Measurements from ENCODE around the gene SPATA13. TPM values are rescaled to one million over a fixed set of nuclear protein-coding genes. Genes with fewer than 3 reads are reported as not detected.
A peak's percentile ranks its signal among the peaks of the same experiment; 100 is the strongest.

Gene SPATA13
- total RNA-seq, 1 donor from 2014 or later, result 11.8 TPM

DNA sequence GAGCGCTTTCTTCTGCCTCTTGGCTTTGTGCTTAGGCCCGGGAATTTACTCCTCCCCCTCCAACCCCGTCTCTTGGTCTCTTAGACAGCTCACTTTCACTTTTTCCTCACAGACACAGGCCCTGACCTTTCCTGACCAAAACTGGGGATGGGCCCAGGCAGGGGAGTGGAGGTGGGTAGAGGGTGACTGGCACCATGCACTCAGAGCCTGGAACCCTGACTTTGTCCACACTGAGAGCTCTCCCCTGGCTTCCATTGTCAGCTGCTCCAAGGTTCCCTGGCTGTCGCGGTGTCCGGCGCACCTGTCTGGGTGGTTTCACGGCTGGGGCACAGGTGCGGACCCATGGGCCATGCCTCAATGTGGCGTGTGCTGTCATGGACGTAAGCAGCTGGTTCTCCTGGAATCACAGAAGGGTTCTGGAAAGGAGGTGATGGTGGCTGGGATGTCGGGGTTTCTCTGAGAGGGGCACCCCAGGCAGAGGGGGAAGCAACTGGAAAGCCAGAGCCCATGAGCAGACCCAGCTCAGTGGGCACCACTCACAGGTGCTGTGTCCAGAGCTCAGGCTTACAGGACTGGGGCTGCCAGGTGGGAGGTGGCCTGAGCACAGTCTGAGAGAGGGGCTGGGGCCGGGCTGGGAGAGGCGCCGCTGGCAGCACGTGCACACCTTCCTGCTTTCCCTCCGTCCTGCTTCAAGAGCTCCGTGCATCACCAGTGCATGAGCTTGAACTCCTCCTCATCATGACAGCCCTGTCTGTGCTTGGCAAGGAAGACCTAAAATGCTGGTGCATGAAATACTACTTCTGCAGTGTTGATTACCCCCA, 120.9 kb downstream of the SPATA13 start:
- no peak for ATAC-seq (ENCODE audit: low read depth)
- Mint-ChIP-seq H3K36me3 (ENCODE audit: low read depth) (peaks cover 17% of the 10 kb centered on the region), H3K27me3 (no peaks in the 10 kb centered on the region), H3K27ac (peak overlapping the region; percentile 75), H3K4me3 (no peak overlapping the region), H3K4me1 (peaks cover 20% of the 10 kb centered on the region), H3K9me3 (no peaks in the 10 kb centered on the region)
- no peak for DNase-seq
- TF ChIP-seq, protein P1, sequence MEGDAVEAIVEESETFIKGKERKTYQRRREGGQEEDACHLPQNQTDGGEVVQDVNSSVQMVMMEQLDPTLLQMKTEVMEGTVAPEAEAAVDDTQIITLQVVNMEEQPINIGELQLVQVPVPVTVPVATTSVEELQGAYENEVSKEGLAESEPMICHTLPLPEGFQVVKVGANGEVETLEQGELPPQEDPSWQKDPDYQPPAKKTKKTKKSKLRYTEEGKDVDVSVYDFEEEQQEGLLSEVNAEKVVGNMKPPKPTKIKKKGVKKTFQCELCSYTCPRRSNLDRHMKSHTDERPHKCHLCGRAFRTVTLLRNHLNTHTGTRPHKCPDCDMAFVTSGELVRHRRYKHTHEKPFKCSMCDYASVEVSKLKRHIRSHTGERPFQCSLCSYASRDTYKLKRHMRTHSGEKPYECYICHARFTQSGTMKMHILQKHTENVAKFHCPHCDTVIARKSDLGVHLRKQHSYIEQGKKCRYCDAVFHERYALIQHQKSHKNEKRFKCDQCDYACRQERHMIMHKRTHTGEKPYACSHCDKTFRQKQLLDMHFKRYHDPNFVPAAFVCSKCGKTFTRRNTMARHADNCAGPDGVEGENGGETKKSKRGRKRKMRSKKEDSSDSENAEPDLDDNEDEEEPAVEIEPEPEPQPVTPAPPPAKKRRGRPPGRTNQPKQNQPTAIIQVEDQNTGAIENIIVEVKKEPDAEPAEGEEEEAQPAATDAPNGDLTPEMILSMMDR (IDR thresholded peaks at IDR 0.05), result no peak
- intact Hi-C loops (cut with micrococcal nuclease), result no loop called here
- ChIA-PET POLR2A (interaction anchor here (0.7 to 1.1 kb wide), 2 partner anchors 14 to 16 kb away, joined by 3 read pairs; no protein-coding TSS in a partner anchor), CTCF (interaction anchor here (1.5 kb wide), 1 partner anchor 11 kb away, joined by 3 read pairs; no protein-coding TSS in a partner anchor)

DNA sequence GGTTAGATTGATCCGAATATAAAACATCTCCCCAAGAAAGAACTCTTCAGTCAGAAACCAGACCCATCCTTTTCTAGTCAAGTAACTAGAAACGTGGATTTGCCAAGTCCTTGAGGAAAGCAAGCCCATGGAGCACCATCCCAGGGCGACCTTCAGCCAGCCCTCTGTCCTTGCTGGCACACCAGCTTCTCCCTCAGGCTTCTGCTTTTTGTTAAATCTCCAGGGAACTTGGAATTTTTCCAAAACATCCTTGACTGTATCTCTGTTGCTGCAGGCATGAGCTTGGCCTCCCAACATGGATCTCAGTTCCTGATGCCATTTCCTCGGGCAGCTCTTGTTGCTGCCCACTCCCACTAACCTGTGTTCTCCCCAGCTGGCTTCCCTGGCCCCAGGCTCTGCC, 121.7 kb downstream of the SPATA13 start:
- TF ChIP-seq, protein P1 (IDR thresholded peaks at IDR 0.05), result no peak
- POLR2A ChIA-PET, result interaction anchor here (1.1 kb wide), 1 partner anchor 15 kb away, joined by 3 read pairs; no protein-coding TSS in a partner anchor
- peaks cover 24% of the 10 kb centered on the region for H3K36me3 Mint-ChIP-seq (ENCODE audit: low read depth)
- H3K27ac Mint-ChIP-seq, result no peak overlapping the region
- CTCF ChIA-PET, result no interaction called here
- ATAC-seq (ENCODE audit: low read depth), result no peak
- intact Hi-C loops (cut with micrococcal nuclease), result no loop called here
- H3K4me1 Mint-ChIP-seq, result peaks cover 13% of the 10 kb centered on the region
- no peak for DNase-seq
- H3K4me3 Mint-ChIP-seq, result no peak overlapping the region
- H3K9me3 Mint-ChIP-seq, result no peaks in the 10 kb centered on the region
- no peaks in the 10 kb centered on the region for H3K27me3 Mint-ChIP-seq

DNA sequence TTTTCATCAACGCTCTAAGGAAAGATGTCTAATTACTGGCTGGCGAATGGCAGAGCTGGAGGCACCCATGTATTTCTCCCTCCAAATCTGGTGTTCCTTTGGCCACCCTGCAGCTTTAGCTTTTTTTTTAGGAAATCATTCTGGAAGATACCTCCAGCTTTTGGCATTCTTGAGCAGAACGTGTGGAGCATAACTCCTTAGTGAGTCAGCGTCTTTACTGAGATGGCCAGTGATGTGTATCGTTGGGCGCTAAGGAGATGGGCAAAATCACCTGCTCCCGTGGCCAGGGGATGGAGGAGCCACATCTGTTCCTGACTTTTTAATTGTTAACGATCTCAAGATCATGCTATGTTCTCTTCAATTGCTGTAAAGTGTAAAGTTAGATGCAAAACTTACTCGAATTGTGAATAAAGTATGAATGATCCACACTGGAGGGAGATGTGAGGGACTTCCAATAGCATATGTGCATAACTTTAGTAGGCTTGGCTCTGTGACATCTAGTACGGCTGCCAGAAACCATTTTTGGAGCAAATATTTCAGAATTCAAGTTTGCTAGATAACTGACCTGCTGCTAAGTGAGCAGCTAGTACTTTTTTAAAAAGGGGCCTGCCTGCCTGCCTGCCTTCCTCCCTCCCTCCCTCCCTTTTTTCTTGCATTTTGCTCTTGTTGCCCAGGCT, 124.5 kb downstream of the SPATA13 start:
- intact Hi-C loops (cut with micrococcal nuclease), result no loop called here
- peaks cover 41% of the 10 kb centered on the region for H3K36me3 Mint-ChIP-seq (ENCODE audit: low read depth)
- no peaks in the 10 kb centered on the region for H3K27me3 Mint-ChIP-seq
- H3K9me3 Mint-ChIP-seq, result no peaks in the 10 kb centered on the region
- H3K27ac Mint-ChIP-seq, result no peak overlapping the region
- TF ChIP-seq, protein P1 (IDR thresholded peaks at IDR 0.05), result no peak
- H3K4me1 Mint-ChIP-seq, result peaks cover 13% of the 10 kb centered on the region
- DNase-seq (no peak), ATAC-seq (ENCODE audit: low read depth) (no peak)
- no peak overlapping the region for H3K4me3 Mint-ChIP-seq
- ChIA-PET CTCF (no interaction called here), POLR2A (interaction anchor here (0.7 kb wide), 1 partner anchor 56 kb away, joined by 6 read pairs; no protein-coding TSS in a partner anchor)

DNA sequence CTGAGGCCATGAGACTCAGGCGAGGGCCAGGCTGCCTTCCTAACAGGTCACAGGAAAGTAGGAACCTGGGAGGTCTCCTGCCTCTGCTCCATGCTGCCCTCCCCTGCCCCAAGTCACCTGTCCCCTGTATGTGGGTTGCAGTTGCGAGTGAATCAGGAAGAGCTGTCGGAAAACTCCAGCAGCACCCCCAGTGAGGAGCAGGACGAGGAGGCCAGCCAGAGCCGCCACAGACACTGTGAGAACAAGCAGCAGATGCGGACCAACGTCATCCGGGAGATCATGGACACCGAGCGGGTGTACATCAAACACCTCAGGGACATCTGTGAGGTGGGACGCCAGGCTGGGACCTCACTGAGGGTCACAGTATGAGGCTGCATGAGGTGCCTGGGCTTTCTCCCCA, 126.1 kb downstream of the SPATA13 start:
- H3K4me3 Mint-ChIP-seq, result no peak overlapping the region
- no peak overlapping the region for H3K27ac Mint-ChIP-seq
- intact Hi-C loops (cut with micrococcal nuclease), result no loop called here
- TF ChIP-seq, protein P1 (IDR thresholded peaks at IDR 0.05), result no peak
- POLR2A ChIA-PET, result no interaction called here
- DNase-seq (no peak), ATAC-seq (ENCODE audit: low read depth) (no peak)
- no peaks in the 10 kb centered on the region for H3K27me3 Mint-ChIP-seq
- peaks cover 3% of the 10 kb centered on the region for H3K4me1 Mint-ChIP-seq
- CTCF ChIA-PET, result no interaction called here
- no peaks in the 10 kb centered on the region for H3K9me3 Mint-ChIP-seq
- H3K36me3 Mint-ChIP-seq (ENCODE audit: low read depth), result peaks cover 54% of the 10 kb centered on the region

DNA sequence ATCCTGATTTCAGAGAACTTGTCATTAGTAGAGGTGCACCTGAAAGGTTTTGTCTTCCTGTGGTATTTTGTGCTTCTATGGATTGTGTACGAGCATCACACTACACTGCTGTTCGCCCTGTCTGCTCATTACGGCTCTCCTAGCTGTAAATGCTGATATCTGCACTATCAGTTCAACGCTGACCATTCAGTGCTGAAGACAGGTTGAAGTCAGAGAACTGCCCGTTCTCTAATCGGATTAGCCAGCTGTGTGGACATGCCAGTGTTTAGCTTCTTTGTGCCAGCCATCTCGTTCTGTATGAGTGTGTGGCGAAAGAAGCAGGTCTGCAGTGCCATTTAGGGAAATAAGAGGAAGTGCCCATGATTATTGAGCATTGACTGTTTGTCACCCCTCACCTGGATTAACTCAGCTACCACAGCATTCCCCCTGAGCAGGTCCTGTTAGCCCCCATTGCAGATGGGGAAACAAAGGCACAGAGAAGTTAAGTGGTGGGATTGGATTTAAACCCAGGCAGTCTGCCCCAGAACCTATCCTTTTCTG, 127.3 kb downstream of the SPATA13 start:
- H3K27ac Mint-ChIP-seq, result no peak overlapping the region
- POLR2A ChIA-PET, result no interaction called here
- no peaks in the 10 kb centered on the region for H3K9me3 Mint-ChIP-seq
- H3K4me1 Mint-ChIP-seq, result no peaks in the 10 kb centered on the region
- H3K4me3 Mint-ChIP-seq, result no peak overlapping the region
- H3K36me3 Mint-ChIP-seq (ENCODE audit: low read depth), result peaks cover 61% of the 10 kb centered on the region
- DNase-seq (no peak), ATAC-seq (ENCODE audit: low read depth) (no peak)
- no peaks in the 10 kb centered on the region for H3K27me3 Mint-ChIP-seq
- CTCF ChIA-PET, result no interaction called here
- intact Hi-C loops (cut with micrococcal nuclease), result no loop called here
- TF ChIP-seq, protein P1 (IDR thresholded peaks at IDR 0.05), result no peak

Measured in activated B cell treated with CpG ODN at 0.5 μM for 24 hours (primary cell).